BLaER1 (cell line): ENCODE results near the gene CLMN.

Experiments used
- H3K27ac ChIP-seq: shearing (Covaris generic); formaldehyde crosslinking; 2 replicates; pipeline ENCODE4 v1.8.1; 2022
- H3K27me3 ChIP-seq: shearing (Covaris generic); formaldehyde crosslinking; 2 replicates; pipeline ENCODE4 v1.8.1; 2022
- H3K36me3 ChIP-seq: shearing (Covaris generic); formaldehyde crosslinking; 2 replicates; pipeline ENCODE4 v1.8.1; 2022
- H3K4me1 ChIP-seq: shearing (Covaris generic); formaldehyde crosslinking; 2 replicates; pipeline ENCODE4 v1.8.1; 2022
- H3K4me2 ChIP-seq: shearing (Covaris generic); formaldehyde crosslinking; 2 replicates; pipeline ENCODE4 v1.8.1; 2022
- H3K4me3 ChIP-seq: shearing (Covaris generic); formaldehyde crosslinking; 2 replicates; pipeline ENCODE4 v1.8.1; 2022
- H3K9ac ChIP-seq: shearing (Covaris generic); formaldehyde crosslinking; 2 replicates; pipeline ENCODE4 v1.8.1; 2022
- H3K9me3 ChIP-seq: shearing (Covaris generic); formaldehyde crosslinking; 2 replicates; pipeline ENCODE4 v1.8.1; 2022
- H4K20me1 ChIP-seq: shearing (Covaris generic); formaldehyde crosslinking; 2 replicates; pipeline ENCODE4 v1.8.1; 2022
- Cebpa-rat ChIP-seq: shearing (Covaris generic); IDR thresholded peaks from 2 replicates; pipeline ENCODE4 v1.8.1; 2022

Gene CLMN, protein sequence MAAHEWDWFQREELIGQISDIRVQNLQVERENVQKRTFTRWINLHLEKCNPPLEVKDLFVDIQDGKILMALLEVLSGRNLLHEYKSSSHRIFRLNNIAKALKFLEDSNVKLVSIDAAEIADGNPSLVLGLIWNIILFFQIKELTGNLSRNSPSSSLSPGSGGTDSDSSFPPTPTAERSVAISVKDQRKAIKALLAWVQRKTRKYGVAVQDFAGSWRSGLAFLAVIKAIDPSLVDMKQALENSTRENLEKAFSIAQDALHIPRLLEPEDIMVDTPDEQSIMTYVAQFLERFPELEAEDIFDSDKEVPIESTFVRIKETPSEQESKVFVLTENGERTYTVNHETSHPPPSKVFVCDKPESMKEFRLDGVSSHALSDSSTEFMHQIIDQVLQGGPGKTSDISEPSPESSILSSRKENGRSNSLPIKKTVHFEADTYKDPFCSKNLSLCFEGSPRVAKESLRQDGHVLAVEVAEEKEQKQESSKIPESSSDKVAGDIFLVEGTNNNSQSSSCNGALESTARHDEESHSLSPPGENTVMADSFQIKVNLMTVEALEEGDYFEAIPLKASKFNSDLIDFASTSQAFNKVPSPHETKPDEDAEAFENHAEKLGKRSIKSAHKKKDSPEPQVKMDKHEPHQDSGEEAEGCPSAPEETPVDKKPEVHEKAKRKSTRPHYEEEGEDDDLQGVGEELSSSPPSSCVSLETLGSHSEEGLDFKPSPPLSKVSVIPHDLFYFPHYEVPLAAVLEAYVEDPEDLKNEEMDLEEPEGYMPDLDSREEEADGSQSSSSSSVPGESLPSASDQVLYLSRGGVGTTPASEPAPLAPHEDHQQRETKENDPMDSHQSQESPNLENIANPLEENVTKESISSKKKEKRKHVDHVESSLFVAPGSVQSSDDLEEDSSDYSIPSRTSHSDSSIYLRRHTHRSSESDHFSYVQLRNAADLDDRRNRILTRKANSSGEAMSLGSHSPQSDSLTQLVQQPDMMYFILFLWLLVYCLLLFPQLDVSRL

DNA sequence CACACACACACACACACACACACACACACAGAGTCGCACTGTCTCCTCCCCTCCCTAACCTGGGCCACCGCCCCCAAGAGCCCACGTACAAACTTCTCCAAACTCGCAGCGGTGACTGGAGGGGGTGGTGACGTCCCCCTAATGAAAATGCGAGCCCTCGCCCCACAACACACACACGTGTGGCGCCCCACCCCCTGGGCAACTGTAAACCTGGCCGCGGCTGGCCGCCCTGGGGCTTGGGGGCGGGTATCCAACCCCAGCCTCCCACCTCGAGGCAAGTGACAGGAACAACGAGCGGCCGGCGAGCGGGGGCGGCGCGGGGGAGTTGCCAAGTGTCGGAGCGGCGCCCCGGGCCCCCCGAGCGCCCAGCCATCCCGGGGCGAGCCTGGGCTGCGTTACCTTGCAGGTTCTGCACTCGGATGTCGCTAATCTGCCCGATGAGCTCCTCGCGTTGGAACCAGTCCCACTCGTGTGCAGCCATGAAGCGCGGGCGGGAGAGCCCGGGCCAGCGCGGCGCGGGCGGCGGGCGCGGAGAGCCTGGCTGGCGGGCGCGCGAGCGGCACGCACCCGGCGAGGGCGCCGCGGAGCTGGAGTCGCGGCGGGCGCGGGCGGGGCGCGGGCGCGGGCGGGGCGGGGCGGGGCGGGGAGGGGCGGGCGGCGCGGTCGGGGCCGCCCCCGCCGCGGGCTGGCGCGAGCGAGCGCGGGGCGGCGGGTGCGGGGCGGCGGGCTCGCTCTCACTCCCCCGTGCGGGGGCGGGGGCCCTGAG, at the start of gene CLMN:
Gene CLMN, minus strand, starts transcription at position 597 of the 766 bp plus-strand sequence. Its CDS starts 116 bp downstream, at position 481.
- Histone ChIP-seq H3K27ac (peak within 1 kb of the TSS; percentile 63), H3K4me2 (peak within 1 kb of the TSS; percentile 95), H3K36me3 (no peaks in the 10 kb centered on the region), H4K20me1 (peaks cover 28% of the 10 kb centered on the region; the same call in 1 of the 2 replicates), H3K4me1 (peaks cover 45% of the 10 kb centered on the region), H3K27me3 (no peaks in the 10 kb centered on the region), H3K4me3 (peak within 1 kb of the TSS; percentile 82), H3K9me3 (no peaks in the 10 kb centered on the region), H3K9ac (peak within 1 kb of the TSS; percentile 77)
- no peak for TF ChIP-seq Cebpa-rat

DNA sequence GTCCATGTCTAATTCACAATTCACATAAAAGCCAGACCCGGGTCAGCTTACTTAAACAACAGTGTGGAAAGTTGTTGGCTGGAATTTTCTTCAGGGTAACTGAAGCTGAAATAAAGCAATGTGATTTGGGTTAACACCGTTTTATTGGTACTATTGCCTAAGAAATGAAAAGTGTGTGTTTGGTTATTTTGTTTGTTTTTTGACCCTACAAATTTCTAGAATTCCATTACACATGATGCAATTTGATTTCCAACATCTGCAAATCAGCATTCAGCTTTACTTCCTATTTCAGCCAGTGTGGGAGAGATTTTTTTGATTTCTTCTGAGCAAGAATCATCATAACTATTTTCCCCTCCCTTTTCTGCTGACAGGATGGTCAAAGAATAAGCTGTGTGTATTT, 45.7 kb upstream of the CLMN start:
- no peaks in the 10 kb centered on the region for H3K36me3 ChIP-seq
- no peak for TF ChIP-seq Cebpa-rat
- no peak overlapping the region for H3K4me2 ChIP-seq
- H3K27ac ChIP-seq = no peak overlapping the region
- no peaks in the 10 kb centered on the region for H3K9me3 ChIP-seq
- peaks cover 62% of the 10 kb centered on the region for H3K4me1 ChIP-seq
- H3K27me3 ChIP-seq = peaks cover 25% of the 10 kb centered on the region
- H4K20me1 ChIP-seq = no peaks in the 10 kb centered on the region
- H3K4me3 ChIP-seq = no peak overlapping the region
- no peak overlapping the region for H3K9ac ChIP-seq

DNA sequence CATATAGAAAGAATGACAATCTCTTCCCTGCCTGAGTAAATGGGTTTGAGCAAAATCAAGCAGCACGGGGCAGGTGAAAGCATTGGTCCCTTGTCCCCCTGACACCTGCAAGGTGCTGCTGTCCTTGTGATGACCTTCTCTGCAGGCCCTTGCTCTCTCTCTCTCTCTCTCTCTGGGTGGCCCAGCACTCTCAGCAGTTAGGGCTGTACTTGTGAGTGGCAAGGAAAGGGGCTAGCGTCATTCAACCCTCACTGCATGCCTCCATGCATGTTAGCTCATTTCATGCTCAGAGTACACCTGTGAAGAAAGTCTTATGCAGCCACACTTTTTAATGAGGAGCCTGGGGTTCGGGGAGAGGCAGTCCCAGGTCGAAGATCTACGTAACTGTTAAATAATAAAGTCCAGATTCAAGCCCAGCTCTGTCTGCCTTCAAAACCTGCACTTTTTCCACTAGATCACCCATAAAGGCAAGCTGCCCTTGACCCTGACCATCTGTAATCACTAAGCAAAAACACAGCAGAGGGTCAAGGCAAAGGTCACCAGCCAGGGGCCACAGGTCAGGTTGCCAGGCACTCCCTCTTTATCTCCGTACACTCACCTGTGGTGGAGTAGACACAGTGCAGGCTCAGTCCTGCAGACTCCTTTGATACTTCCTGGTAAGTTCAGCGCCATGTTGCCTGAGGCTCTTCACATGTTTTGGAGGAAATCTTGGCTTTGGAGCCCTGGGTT, 44.9 kb upstream of the CLMN start:
- no peak overlapping the region for H3K27ac ChIP-seq
- H3K4me1 ChIP-seq = peaks cover 62% of the 10 kb centered on the region
- peak overlapping the region; percentile 63; the same call in 1 of the 2 replicates for H3K4me2 ChIP-seq
- H4K20me1 ChIP-seq = no peaks in the 10 kb centered on the region
- no peaks in the 10 kb centered on the region for H3K36me3 ChIP-seq
- no peak overlapping the region for H3K9ac ChIP-seq
- no peak for TF ChIP-seq Cebpa-rat
- H3K9me3 ChIP-seq = no peaks in the 10 kb centered on the region
- no peak overlapping the region for H3K4me3 ChIP-seq
- H3K27me3 ChIP-seq = peaks cover 33% of the 10 kb centered on the region

DNA sequence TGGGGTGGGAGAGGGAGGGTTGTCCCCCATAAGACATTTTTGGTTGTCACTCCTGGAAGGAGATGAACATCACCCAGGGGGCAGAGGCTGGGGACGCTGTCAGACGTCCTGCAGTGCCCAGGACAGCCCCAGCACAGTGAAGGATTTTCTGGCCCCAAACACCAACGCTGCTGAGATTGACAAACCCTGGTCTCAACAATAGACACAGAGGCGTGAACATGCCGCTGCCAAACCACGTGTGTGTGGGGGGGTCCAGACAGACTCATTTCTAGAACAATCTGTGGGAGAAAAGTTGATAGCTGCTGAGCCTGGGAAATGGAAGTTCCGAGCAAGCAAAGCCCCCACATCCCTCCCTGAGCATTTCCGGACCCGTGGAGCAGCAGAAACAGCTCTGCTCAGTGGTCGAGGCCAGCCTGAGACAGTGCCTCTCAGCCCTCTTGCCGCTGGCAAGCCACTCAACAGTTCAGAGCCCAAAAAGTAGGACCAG, 43.8 kb upstream of the CLMN start:
- Histone ChIP-seq H3K4me1 (peaks cover 53% of the 10 kb centered on the region), H3K4me3 (no peak overlapping the region), H3K36me3 (no peaks in the 10 kb centered on the region), H3K9ac (no peak overlapping the region), H3K9me3 (no peaks in the 10 kb centered on the region), H4K20me1 (no peaks in the 10 kb centered on the region), H3K27me3 (peaks cover 33% of the 10 kb centered on the region), H3K4me2 (peak overlapping the region; percentile 63), H3K27ac (no peak overlapping the region)
- no peak for TF ChIP-seq Cebpa-rat

DNA sequence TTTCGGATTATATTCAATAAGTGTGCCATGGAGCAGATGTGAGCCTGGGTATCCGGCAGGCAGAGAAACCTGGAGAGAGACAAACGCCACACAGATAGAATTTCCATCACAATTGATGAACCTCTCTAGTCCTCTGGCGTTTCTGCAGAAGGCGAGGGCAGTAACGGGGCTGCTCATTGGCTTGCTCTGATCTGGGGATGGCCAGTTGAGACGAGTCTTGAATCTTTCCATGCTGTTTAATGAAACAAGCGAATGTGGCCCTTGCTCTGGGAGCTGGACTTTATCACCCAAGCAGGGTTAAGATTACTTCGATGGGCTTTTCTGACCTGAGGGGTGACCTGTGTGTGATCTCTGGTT, 42.4 kb upstream of the CLMN start:
- no peak for TF ChIP-seq Cebpa-rat
- peaks cover 54% of the 10 kb centered on the region for H3K4me1 ChIP-seq
- H3K27me3 ChIP-seq = peaks cover 33% of the 10 kb centered on the region
- H3K9me3 ChIP-seq = no peaks in the 10 kb centered on the region
- no peaks in the 10 kb centered on the region for H3K36me3 ChIP-seq
- H3K9ac ChIP-seq = no peak overlapping the region
- H4K20me1 ChIP-seq = no peaks in the 10 kb centered on the region
- no peak overlapping the region for H3K27ac ChIP-seq
- peak overlapping the region; percentile 63 for H3K4me2 ChIP-seq
- no peak overlapping the region for H3K4me3 ChIP-seq

DNA sequence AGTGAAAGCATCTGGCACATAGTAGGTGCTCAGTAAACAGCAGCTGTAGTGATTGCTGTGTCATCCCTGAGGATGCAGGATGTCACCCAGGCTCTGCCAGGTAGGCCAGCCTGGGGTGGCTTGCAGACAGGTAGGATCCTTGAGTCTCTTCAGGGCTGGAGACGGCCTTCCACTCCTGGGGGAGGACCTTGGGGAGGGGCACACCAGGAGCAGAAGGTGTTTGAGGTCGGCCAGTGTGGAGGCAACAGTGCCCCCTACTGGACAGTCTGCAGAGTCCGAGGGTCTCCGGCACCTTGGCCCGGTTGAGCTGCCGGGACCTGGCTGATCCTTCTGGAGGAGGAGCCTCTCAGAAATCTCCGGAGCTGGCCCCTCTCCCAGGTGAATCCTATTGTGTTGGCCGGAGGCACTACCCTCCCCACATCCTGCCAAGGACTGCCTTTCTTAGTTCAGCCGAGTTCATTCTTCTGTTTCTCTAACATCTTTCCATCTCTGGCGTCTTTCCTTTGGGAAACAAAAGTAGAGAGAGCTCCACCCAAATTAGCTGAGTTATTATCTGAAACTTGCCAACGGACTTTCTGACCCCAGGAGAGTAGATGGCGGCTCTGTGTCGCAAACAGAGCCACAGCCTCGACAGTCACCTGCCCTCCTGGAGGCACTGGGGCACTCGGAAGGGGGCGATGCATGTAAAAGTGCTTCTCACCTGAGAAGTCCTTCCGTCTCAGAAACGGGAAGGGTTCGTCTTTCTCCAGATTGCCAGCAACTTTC, 41.8 kb upstream of the CLMN start:
- TF ChIP-seq Cebpa-rat = no peak
- H4K20me1 ChIP-seq = no peaks in the 10 kb centered on the region
- no peak overlapping the region for H3K4me3 ChIP-seq
- H3K27me3 ChIP-seq = peaks cover 33% of the 10 kb centered on the region
- H3K27ac ChIP-seq = no peak overlapping the region
- H3K9me3 ChIP-seq = no peaks in the 10 kb centered on the region
- no peaks in the 10 kb centered on the region for H3K36me3 ChIP-seq
- H3K4me1 ChIP-seq = peaks cover 60% of the 10 kb centered on the region
- peak overlapping the region; percentile 63 for H3K4me2 ChIP-seq
- no peak overlapping the region for H3K9ac ChIP-seq

DNA sequence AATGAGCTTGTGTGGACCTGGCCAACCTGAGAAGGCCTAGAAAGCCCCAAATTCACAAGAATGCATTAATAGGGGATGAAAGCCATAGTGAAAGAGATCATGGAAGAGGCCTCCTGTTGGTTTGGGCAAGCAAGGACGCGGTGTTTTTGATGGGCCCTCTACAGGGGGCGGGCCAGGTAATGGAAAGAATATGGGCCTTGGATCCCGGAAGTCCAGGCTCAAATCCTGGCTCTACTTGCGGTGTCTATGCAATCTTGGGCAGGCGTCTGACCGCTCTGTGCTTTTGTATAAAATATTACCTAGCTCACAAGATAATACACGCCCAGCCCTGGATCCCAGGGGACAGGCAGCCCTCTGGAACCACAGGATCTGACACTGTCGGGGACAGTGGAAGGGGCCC, 41.1 kb upstream of the CLMN start:
- no peak overlapping the region for H3K27ac ChIP-seq
- H3K4me3 ChIP-seq = no peak overlapping the region
- peak overlapping the region; percentile 19; the same call in 1 of the 2 replicates for H3K4me2 ChIP-seq
- H4K20me1 ChIP-seq = no peaks in the 10 kb centered on the region
- peaks cover 33% of the 10 kb centered on the region for H3K27me3 ChIP-seq
- H3K9me3 ChIP-seq = no peaks in the 10 kb centered on the region
- H3K4me1 ChIP-seq = peaks cover 67% of the 10 kb centered on the region
- TF ChIP-seq Cebpa-rat = no peak
- no peaks in the 10 kb centered on the region for H3K36me3 ChIP-seq
- no peak overlapping the region for H3K9ac ChIP-seq
